Measurements from ENCODE around the gene DEK.

DNA sequence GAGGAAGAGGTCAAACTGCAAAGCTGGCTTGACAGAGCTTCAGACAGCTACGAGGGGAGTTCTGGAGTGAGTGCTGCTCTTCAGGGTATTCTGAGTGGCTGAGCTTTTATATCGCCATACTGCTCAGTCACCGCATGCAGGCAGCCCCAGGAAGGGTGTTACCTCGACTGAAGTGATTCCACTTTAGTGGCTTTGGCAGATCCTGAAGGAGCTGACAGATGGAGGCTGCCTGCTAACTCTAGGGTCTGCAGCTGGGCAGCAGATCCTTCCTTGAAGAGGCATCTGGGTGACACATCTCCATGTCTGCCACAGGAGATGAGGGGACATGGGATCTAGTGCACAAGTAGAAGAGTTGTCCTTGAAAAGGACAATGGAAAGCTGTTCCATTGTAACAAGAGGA is 3.7 kb upstream of the DEK start:
- TF ChIP-seq, protein P1, sequence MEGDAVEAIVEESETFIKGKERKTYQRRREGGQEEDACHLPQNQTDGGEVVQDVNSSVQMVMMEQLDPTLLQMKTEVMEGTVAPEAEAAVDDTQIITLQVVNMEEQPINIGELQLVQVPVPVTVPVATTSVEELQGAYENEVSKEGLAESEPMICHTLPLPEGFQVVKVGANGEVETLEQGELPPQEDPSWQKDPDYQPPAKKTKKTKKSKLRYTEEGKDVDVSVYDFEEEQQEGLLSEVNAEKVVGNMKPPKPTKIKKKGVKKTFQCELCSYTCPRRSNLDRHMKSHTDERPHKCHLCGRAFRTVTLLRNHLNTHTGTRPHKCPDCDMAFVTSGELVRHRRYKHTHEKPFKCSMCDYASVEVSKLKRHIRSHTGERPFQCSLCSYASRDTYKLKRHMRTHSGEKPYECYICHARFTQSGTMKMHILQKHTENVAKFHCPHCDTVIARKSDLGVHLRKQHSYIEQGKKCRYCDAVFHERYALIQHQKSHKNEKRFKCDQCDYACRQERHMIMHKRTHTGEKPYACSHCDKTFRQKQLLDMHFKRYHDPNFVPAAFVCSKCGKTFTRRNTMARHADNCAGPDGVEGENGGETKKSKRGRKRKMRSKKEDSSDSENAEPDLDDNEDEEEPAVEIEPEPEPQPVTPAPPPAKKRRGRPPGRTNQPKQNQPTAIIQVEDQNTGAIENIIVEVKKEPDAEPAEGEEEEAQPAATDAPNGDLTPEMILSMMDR (IDR thresholded peaks at IDR 0.05; ENCODE audit: low read length) = no peak
- no peak for TF ChIP-seq EZH2 (IDR thresholded peaks at IDR 0.05; ENCODE audit: borderline replicate concordance, low read length)

Measured in OCI-LY1 (cell line).